Measurements from ENCODE around the gene BAMBI.

Gene BAMBI

GRCh38 chr10:28709001-28709710 lies 31.8 kb downstream of the BAMBI start:
- no peak overlapping the region for H3K4me3 ChIP-seq (ENCODE audit: low read length)
- no peak for TF ChIP-seq ZNF274 (IDR thresholded peaks at IDR 0.05; ENCODE audit: low read depth, low read length)

DNA sequence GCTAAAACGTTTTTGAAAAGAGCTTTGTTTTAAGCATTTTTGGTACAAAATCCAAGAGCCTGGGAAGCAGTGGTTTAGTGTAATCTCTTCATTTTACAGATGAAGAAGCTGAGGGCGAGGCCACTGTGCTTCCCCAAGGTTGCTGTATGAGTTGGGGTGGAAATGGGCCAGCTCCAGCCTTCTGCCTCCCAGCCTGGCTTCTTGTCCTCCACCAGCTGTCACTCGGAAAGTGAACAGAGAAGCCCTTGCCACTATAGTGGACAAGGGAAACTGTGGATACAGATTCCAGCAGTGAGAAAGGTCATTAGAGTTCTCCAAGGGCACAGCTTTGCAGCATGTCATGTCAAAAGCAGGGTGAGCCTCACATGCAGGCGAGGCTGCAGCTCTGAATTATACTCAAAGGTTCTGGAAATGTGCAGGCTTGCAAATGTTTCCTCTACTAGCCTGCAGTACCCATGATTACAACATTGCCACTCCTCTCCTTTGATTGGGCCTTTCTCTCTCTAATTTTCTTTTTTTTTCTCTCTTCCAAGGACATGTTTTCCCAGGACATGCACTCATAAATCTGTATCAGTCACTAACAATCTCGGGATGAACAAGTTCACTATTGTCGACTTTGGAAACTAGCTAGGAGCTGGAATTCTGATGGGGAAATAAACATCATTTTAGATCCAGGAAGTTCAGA lies 33.0 kb downstream of the BAMBI start:
- H3K4me3 ChIP-seq (ENCODE audit: low read length) = no peak overlapping the region
- TF ChIP-seq ZNF274 (IDR thresholded peaks at IDR 0.05; ENCODE audit: low read depth, low read length) = no peak

- no peak for TF ChIP-seq ZNF274 (IDR thresholded peaks at IDR 0.05; ENCODE audit: low read depth, low read length)
- no peak overlapping the region for H3K4me3 ChIP-seq (ENCODE audit: low read length)
Observed at GRCh38 chr10:28711041-28711440, 33.7 kb downstream of the BAMBI start.

- no peak overlapping the region for H3K4me3 ChIP-seq (ENCODE audit: low read length)
- no peak for TF ChIP-seq ZNF274 (IDR thresholded peaks at IDR 0.05; ENCODE audit: low read depth, low read length)
Observed at GRCh38 chr10:28711776-28712175, 34.5 kb downstream of the BAMBI start.

GRCh38 chr10:28713626-28714352 lies 36.5 kb downstream of the BAMBI start:
- H3K4me3 ChIP-seq (ENCODE audit: low read length) = no peak overlapping the region
- no peak for TF ChIP-seq ZNF274 (IDR thresholded peaks at IDR 0.05; ENCODE audit: low read depth, low read length)

DNA sequence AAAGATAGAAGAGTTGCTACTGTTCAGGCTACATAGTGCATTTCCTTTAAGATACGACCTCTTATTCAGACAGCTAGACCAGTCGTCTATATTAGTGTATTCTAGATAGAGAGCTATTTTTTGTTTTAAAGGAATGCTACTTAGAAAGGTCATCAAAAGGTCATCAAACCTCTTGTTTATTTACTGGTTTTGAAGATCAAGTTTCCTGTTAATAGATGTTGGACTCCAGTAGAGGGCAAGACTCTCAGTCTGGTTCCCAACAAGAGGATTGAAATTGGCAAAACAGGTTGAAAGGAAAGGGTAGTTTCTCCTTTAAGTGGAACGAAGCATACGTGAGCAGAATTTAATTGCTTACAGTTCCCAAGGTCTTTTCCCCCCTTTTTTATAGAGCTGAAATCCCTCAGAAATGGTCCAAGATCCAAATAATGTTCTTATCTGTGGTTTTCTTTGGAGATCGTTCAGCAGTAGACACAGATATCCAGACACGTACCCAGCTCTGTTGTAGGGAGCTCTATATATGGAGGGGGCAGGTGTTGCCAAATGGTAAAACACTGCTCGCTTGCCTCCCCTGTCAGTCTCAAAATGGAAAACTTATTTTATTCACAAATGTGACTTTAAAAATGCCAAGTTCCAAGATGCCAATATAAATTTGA lies 37.2 kb downstream of the BAMBI start:
- no peak for TF ChIP-seq ZNF274 (IDR thresholded peaks at IDR 0.05; ENCODE audit: low read depth, low read length)
- no peak overlapping the region for H3K4me3 ChIP-seq (ENCODE audit: low read length)

DNA sequence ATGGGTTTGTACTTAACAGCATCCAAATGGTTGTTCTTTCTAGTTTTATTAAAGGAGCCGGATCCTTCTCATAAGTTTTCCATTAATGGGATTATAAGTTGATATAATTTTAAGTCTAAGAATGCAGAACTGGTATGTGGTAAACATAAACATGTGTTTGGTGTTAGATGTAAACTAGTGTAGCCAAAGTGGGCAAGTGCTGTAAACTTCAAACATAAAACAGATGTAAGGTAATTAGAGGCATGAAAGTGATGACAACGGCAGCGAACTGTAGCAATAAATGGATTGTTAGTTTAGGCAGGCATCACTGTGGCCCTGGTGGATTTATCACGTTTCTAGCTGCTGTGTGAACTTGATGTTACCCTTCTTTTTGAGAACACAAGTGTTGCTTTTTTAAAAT lies 37.9 kb downstream of the BAMBI start:
- H3K4me3 ChIP-seq (ENCODE audit: low read length) = no peak overlapping the region
- no peak for TF ChIP-seq ZNF274 (IDR thresholded peaks at IDR 0.05; ENCODE audit: low read depth, low read length)

- no peak for TF ChIP-seq ZNF274 (IDR thresholded peaks at IDR 0.05; ENCODE audit: low read depth, low read length)
- H3K4me3 ChIP-seq (ENCODE audit: low read length) = no peak overlapping the region
Observed at GRCh38 chr10:28715757-28716156, 38.4 kb downstream of the BAMBI start.

- H3K4me3 ChIP-seq (ENCODE audit: low read length) = no peak overlapping the region
- no peak for TF ChIP-seq ZNF274 (IDR thresholded peaks at IDR 0.05; ENCODE audit: low read depth, low read length)
Observed at GRCh38 chr10:28716748-28717147, 39.4 kb downstream of the BAMBI start.

- TF ChIP-seq ZNF274 (IDR thresholded peaks at IDR 0.05; ENCODE audit: low read depth, low read length) = no peak
- no peak overlapping the region for H3K4me3 ChIP-seq (ENCODE audit: low read length)
Observed at GRCh38 chr10:28717656-28718201, 40.4 kb downstream of the BAMBI start.

- TF ChIP-seq ZNF274 (IDR thresholded peaks at IDR 0.05; ENCODE audit: low read depth, low read length) = no peak
- H3K4me3 ChIP-seq (ENCODE audit: low read length) = no peak overlapping the region
Observed at GRCh38 chr10:28719789-28720436, 42.6 kb downstream of the BAMBI start.

- no peak overlapping the region for H3K4me3 ChIP-seq (ENCODE audit: low read length)
- TF ChIP-seq ZNF274 (IDR thresholded peaks at IDR 0.05; ENCODE audit: low read depth, low read length) = no peak
Observed at GRCh38 chr10:28721318-28721951, 44.1 kb downstream of the BAMBI start.

GRCh38 chr10:28722065-28722803 lies 44.9 kb downstream of the BAMBI start:
- no peak overlapping the region for H3K4me3 ChIP-seq (ENCODE audit: low read length)
- no peak for TF ChIP-seq ZNF274 (IDR thresholded peaks at IDR 0.05; ENCODE audit: low read depth, low read length)
